Psoas muscle (tissue), 8 donors: ENCODE measurements around the gene PKD1. TPM values are rescaled to one million over a fixed set of nuclear protein-coding genes. Genes with fewer than 3 reads are reported as not detected.
A peak's percentile ranks its signal among the peaks of the same experiment; 100 is the strongest.
"Not testable (repeated sequence)": the region's sequence is repeated elsewhere in the genome, so short reads cannot be mapped to it uniquely, and the experiment has no call there.

ENCODE experiments used
- ATAC-seq, 4 donors: fragments of 200-7000 bp; cut with Tn5 transposase; one replicate each; pipeline ENCODE4 v1.9.1; 2020; ENCODE audit warnings: moderate library complexity in 3 of 4, mild to moderate bottlenecking in 2 of 4
- DNase-seq, 2 donors: peaks; one replicate each; pipeline ENCODE4 v3.0.0-alpha.2; 2020
- H3K27ac ChIP-seq: fragments of 200-600 bp; one replicate; pipeline ENCODE4 v1.8.0; 2022
- H3K27me3 ChIP-seq, 3 donors: fragments of 200-600 bp in 1 of 3; one replicate each; pipeline versions ENCODE4 v1.6.1 to v1.8.0; 2013 to 2022; ENCODE audit warnings: low read length in 2 of 3, mild to moderate bottlenecking in 2 of 3, moderate library complexity in 1 of 3; ENCODE audit not compliant: insufficient read depth in 3 of 3
- H3K36me3 ChIP-seq, 2 donors: fragments of 200-600 bp in 1 of 2; one replicate each; pipeline versions ENCODE4 v1.6.1 to v1.8.0; 2013 to 2022; ENCODE audit warnings: low read depth in 1 of 2, mild to moderate bottlenecking in 1 of 2, moderate library complexity in 1 of 2; ENCODE audit not compliant: insufficient read depth in 1 of 2
- H3K4me1 ChIP-seq: fragments of 200-600 bp; one replicate; pipeline ENCODE4 v1.8.0; 2022
- H3K4me3 ChIP-seq: fragments of 200-600 bp; one replicate; pipeline ENCODE4 v1.8.0; 2022; ENCODE audit warnings: mild to moderate bottlenecking
- H3K9me3 ChIP-seq: fragments of 200-600 bp; one replicate; pipeline ENCODE4 v1.8.0; 2022
- WGBS, 3 donors: extraction: QIAGEN DNeasy Blood & Tissue Kit; methylation state at CpG; one replicate each; pipeline versions ENCODE4 v1.1.6 to v1.1.7; 2013; 5-methylcytosine and 5-hydroxymethylcytosine counted together
- intact Hi-C, 2 donors: fragments of 100-400 bp; cut with DNase I; formaldehyde crosslinking; loops; one replicate each; pipeline versions ENCODE4 v1.11.0 to v1.14.2; 2022
- long read RNA-seq, 2 donors: library from polyadenylated mRNA; unstranded; transcript quantifications; one replicate each; pipeline ENCODE4 v2.0.0, GENCODE V29; 2021
- polyA plus RNA-seq, 3 donors: library from polyadenylated mRNA; stranded (reverse); fragments of 200-250 nt; gene quantifications; one replicate each; pipeline ENCODE4 v1.2.3, GENCODE V29; 2013
- total RNA-seq, 4 donors: library from RNA; stranded (reverse); fragmentation: NEBNext Ultra II Directional in 2 of 4; extraction: Animal tissue kit (Norgen Biotek cat#: 25700) in 2 of 4; gene quantifications; one replicate each; pipeline versions ENCODE4 v1.2.1 to v1.2.4, GENCODE V29; 2021 to 2023
- TF ChIP-seq, protein P1 (sequence below): fragments of 200-600 bp; IDR thresholded peaks from one replicate; pipeline ENCODE4 v1.8.0; 2022; ENCODE audit warnings: antibody characterized with exemption
- donor health status: healthy with polysubstance abuse.
- donor health status: DM: no; HTN: no; CAD: no; lungs with moderate emphysema.
- donor health status: Bipolar disorder and iron deficiency.
- donor health status: healthy.
- donor health status: DM: yes; HTN: yes; CAD: no.
- donor health status: DM: no; HTN: no; CAD: no.
- donor health status: DM: no; HTN: no; CAD: no.
- donor health status: DM: yes; HTN: yes; CAD: no.

Gene PKD1
- 100 to 1,000 TPM in 1 of 4 donors, 10 to 100 TPM in 3; 59.1 to 123 (median 86.0) TPM for total RNA-seq
- 10 to 100 TPM; 33.9 to 93.3 (median 58.4) TPM for polyA plus RNA-seq
- long read RNA-seq, donor 1, partial matches to known transcripts, result 17 of 30 reads
- long read RNA-seq, donor 1, other reads (novel, unspliced or antisense), result 13 of 30 reads
- long read RNA-seq, donor 2, partial matches to known transcripts, result 62 of 108 reads
- long read RNA-seq, donor 2, other reads (novel, unspliced or antisense), result 45 of 108 reads

DNA sequence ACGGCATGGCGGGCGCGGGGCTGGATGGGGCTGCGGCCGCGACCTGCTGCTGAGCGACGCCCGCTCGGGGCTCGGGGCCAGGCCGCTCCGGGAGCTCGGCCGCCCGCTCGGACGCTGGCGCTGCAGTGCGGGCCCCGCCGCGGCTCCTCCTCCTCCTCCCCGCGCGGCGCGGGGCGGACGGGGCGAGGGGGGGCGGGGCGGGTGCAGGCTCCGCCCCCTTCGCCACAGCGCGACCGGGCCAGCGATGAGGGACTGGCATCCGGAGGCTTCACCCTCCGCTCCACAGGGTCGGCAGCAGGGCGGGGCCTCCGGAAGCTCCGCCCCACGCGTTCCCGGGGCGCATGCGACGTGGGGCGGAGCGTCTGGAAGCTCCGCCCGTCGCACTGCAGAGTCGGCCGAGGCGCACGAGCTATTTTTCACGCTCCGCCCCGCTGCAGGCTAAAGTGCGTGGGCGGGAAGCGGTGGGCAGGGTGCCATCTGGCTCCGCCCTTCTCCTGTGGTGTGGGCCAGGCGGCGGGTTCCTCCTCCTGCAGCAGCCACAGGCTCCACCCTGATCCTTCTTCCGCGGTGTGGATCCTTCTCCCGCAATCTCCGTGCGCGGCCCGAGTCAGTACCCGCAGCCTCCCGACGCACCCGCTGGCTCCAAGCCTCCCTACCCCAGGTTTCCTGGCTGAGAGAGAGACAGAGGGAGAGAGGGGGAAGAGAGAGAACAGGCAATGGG, at the start of gene PKD1:
TSS of gene PKD1 (minus strand) at position 129 of the 721 bp plus-strand sequence. CDS start 209 bp downstream, outside the sequence.
- peaks cover 12% of the 10 kb centered on the region for H3K4me1 ChIP-seq
- 1% methylated on average over 27 to 63 of the region's 81 CpGs for WGBS, 3 donors
- H3K9me3 ChIP-seq, H3K27me3 ChIP-seq, H3K36me3 ChIP-seq, intact Hi-C loops: not testable (repeated sequence)
- ATAC-seq (peak; percentile 73 to 81 (median 76)), DNase-seq (peak; percentile 98 to 99)
- H3K27ac ChIP-seq, result peak within 1 kb of the TSS; percentile 80
- H3K4me3 ChIP-seq, result peak within 1 kb of the TSS; percentile 70

DNA sequence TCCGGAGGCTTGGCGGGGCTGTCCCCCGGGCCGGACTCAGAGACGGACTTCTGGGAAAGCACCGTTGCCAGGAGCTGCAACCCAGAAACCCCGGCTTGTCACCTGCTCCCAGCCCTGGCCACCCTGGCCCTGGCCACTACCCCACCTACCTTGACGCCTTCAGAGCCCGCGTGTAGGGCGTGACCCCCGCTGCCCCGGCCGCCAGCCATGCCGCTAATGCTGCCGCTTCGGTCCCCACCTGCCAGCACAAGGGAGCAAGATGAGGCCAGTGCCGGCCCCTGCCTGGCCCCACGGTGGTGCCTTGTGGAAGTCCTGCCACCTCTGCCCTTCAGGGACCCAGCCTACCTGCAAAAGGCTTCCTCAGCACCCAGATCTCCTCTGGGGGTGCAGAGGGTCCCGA, 49.3 kb upstream of the PKD1 start:
- intact Hi-C loops, result no loop called here
- Histone ChIP-seq H3K4me1 (no peaks in the 10 kb centered on the region), H3K4me3 (no peak overlapping the region), H3K27me3 (no peaks in the 10 kb centered on the region), H3K9me3 (no peaks in the 10 kb centered on the region), H3K27ac (no peak overlapping the region), H3K36me3 (no peaks in the 10 kb centered on the region)
- 73 to 86% (median 85%) methylated on average over 20 of the region's 20 CpGs for WGBS, 3 donors
- ATAC-seq, result no peak
- DNase-seq, result no peak
- TF ChIP-seq, protein P1, sequence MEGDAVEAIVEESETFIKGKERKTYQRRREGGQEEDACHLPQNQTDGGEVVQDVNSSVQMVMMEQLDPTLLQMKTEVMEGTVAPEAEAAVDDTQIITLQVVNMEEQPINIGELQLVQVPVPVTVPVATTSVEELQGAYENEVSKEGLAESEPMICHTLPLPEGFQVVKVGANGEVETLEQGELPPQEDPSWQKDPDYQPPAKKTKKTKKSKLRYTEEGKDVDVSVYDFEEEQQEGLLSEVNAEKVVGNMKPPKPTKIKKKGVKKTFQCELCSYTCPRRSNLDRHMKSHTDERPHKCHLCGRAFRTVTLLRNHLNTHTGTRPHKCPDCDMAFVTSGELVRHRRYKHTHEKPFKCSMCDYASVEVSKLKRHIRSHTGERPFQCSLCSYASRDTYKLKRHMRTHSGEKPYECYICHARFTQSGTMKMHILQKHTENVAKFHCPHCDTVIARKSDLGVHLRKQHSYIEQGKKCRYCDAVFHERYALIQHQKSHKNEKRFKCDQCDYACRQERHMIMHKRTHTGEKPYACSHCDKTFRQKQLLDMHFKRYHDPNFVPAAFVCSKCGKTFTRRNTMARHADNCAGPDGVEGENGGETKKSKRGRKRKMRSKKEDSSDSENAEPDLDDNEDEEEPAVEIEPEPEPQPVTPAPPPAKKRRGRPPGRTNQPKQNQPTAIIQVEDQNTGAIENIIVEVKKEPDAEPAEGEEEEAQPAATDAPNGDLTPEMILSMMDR, result no peak

DNA sequence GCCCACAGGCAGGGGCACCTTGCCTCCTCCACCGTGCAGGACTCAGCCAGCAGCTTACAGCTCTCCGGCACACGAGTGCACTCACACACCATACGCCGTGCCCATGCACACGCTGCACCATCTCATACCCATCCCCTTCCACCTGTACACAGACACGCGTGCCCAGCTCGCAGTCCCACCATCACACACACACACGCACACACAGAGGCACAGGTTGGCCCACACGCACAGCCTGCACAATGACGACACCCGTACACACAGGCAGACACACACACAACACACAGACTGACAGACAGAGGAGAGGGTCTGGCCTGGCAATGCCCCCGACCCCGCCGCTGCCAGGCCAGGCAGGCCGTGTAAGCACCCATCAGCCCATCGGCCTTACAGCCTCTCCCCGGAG, 48.6 kb upstream of the PKD1 start:
- 83 to 91% (median 85%) methylated on average over 19 of the region's 19 CpGs for WGBS, 3 donors
- H3K4me1 ChIP-seq, result no peaks in the 10 kb centered on the region
- TF ChIP-seq, protein P1, result no peak

DNA sequence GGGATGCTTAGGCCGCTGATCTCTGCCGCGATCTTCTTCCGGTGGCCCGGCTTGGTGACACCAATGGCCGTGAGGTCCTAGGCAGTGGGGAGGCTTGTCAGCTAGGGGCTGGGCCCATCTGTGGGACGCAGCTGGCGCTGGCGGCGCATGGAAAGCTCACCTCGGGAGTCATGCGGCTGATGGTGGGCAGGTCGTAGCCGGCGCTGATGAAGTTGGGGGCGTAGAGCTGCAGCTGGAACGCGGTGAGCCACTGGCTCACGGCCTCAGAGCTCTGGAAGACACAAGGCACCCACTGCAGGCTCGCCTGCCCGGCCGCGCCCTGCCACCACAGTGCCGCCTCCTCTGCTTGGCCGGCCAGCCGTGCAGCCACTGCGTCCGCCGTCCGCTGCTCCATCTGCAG, 48.0 kb upstream of the PKD1 start:
- Histone ChIP-seq H3K4me3 (no peak overlapping the region), H3K36me3 (no peaks in the 10 kb centered on the region), H3K4me1 (no peaks in the 10 kb centered on the region), H3K27me3 (no peaks in the 10 kb centered on the region), H3K27ac (no peak overlapping the region), H3K9me3 (no peaks in the 10 kb centered on the region)
- ATAC-seq, result no peak
- intact Hi-C loops, result no loop called here
- WGBS, 3 donors, result 86 to 88% (median 87%) methylated on average over 23 to 30 of the region's 30 CpGs
- TF ChIP-seq, protein P1, result no peak
- DNase-seq, result no peak

More for the DNA sequence above, 48.6 kb upstream of the PKD1 start:
- H3K36me3 ChIP-seq, result no peaks in the 10 kb centered on the region
- no peak overlapping the region for H3K27ac ChIP-seq
- DNase-seq, result no peak
- intact Hi-C loops, result no loop called here
- H3K4me3 ChIP-seq, result no peak overlapping the region
- no peaks in the 10 kb centered on the region for H3K9me3 ChIP-seq
- H3K27me3 ChIP-seq, result no peaks in the 10 kb centered on the region
- ATAC-seq, result no peak

DNA sequence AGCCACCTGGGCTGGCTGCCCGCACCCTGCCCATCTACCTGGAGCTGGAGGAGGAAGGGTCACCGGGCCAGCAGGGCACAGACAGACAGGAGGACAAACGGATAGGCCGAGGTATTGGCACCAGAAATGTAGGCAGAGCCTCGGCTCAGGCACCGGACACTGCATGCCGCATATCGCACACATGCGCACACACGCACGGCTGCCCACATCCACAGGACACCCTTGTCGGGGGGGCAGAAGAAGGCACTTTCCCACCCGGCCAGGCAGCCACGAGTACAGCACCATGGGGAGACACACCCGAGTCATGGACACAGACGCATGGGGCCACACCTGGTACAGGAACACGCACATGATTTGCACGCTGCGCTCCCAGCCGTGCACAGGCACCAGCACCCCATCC, 46.3 kb upstream of the PKD1 start:
- H3K9me3 ChIP-seq, result no peaks in the 10 kb centered on the region
- intact Hi-C loops, result no loop called here
- WGBS, 3 donors, result 83 to 94% (median 83%) methylated on average over 19 to 20 of the region's 20 CpGs
- no peak overlapping the region for H3K4me3 ChIP-seq
- DNase-seq, result no peak
- TF ChIP-seq, protein P1, result no peak
- no peaks in the 10 kb centered on the region for H3K4me1 ChIP-seq
- H3K27ac ChIP-seq, result no peak overlapping the region
- peaks cover 3 to 14% of the 10 kb centered on the region in 2 donors for H3K36me3 ChIP-seq
- no peaks in the 10 kb centered on the region for H3K27me3 ChIP-seq
- ATAC-seq, result no peak
